K562 (cell line): ENCODE results near the gene EFCAB9. TPM values are rescaled to one million over a fixed set of nuclear protein-coding genes. Genes with fewer than 3 reads are reported as not detected.

Experiments
- BACH1 ChIP-seq: fragments of 200-800 bp; sonication (Bioruptor generic); IDR thresholded peaks from 2 replicates; pipeline ENCODE4 v1.6.1; 2016; ENCODE audit warnings: missing genetic modification characterization, missing compliant biosample characterization
- EP400 ChIP-seq: fragments of 450-650 bp; IDR thresholded peaks from 2 replicates; pipeline ENCODE4 v1.6.1; 2017; ENCODE audit warnings: antibody characterized with exemption, mild to moderate bottlenecking, moderate library complexity
- MBD2 ChIP-seq: sonication (generic); IDR thresholded peaks from 2 replicates; pipeline ENCODE4 v1.6.1; 2016; ENCODE audit warnings: low read depth, borderline replicate concordance
- MEF2D ChIP-seq: conservative IDR thresholded peaks from 2 replicates; pipeline ENCODE4 v1.6.1; 2016; ENCODE audit warnings: low read depth, missing genetic modification characterization, missing compliant biosample characterization
- ZBTB40 ChIP-seq, 2 experiments: fragments of 450-650 bp in 1 of 2; sonication (generic) in 1 of 2; formaldehyde crosslinking in 1 of 2; IDR thresholded peaks; 2 replicates each; pipeline versions ENCODE4 v1.7.1 to v1.9.0; 2016 to 2022; ENCODE audit warnings: inconsistent platforms in 1 of 2, mild to moderate bottlenecking in 1 of 2, missing genetic modification reagents in 1 of 2
- polyA plus RNA-seq, 8 experiments: library from polyadenylated mRNA; depleted of rRNA in 4 of 8; stranded (reverse) in 5 of 8; unstranded in 3 of 8; fragments of >200 nt; fragmentation: Nextera tagmentation in 2 of 8; fragmentation: Illumina TruSeq in 1 of 8; extraction: Ambion mirVana in 2 of 8; extraction: Trizol in 1 of 8; gene quantifications; 2 replicates each; pipeline versions ENCODE4 v1.2.1 to v1.2.3, GENCODE V29; 2011 to 2014; ENCODE audit warnings: inconsistent platforms in 1 of 8, missing spikeins in 1 of 8
- total RNA-seq, 7 experiments: library from RNA; depleted of rRNA in 6 of 7; stranded (reverse); fragments of >200 nt in 6 of 7; fragmentation: Illumina TruSeq in 2 of 7; extraction: Trizol in 2 of 7; gene quantifications; 2 replicates each; pipeline versions ENCODE4 v1.2.1 to v1.2.3, GENCODE V29; 2011 to 2021; ENCODE audit warnings: low replicate concordance in 1 of 7
- TF ChIP-seq, protein P1 (sequence below), 3 experiments: fragments of 200-800 bp in 1 of 3; fragments of 250-450 bp in 1 of 3; fragments of 450-650 bp in 1 of 3; sonication (Bioruptor Pico) in 1 of 3; sonication (Bioruptor generic) in 1 of 3; formaldehyde crosslinking in 1 of 3; IDR thresholded peaks; 2 replicates each; pipeline versions ENCODE4 v1.6.1 to v1.8.0; 2016 to 2022; ENCODE audit warnings: mild to moderate bottlenecking in 2 of 3, missing genetic modification characterization in 2 of 3, missing compliant biosample characterization in 1 of 3, moderate library complexity in 1 of 3
- TF ChIP-seq, protein P2 (sequence below): fragments of 450-650 bp; formaldehyde crosslinking; IDR thresholded peaks from 2 replicates; pipeline ENCODE4 v1.4.0; 2022; ENCODE audit warnings: missing genetic modification characterization
- TF ChIP-seq, protein P3 (sequence below): IDR thresholded peaks from 2 replicates; pipeline ENCODE4 v1.6.1; 2016; ENCODE audit warnings: missing genetic modification characterization, missing compliant biosample characterization
- TF ChIP-seq, protein P4 (sequence below): sonication (generic); formaldehyde crosslinking; IDR thresholded peaks from 2 replicates; pipeline ENCODE4 v1.8.0; 2022; ENCODE audit warnings: mild to moderate bottlenecking, missing genetic modification reagents

EFCAB9 gene
- total and polyA plus RNA-seq, 9 of the 15 experiments (the other 6 are each of a cell fraction or from before 2014, with no cell fraction given), result not detected

DNA sequence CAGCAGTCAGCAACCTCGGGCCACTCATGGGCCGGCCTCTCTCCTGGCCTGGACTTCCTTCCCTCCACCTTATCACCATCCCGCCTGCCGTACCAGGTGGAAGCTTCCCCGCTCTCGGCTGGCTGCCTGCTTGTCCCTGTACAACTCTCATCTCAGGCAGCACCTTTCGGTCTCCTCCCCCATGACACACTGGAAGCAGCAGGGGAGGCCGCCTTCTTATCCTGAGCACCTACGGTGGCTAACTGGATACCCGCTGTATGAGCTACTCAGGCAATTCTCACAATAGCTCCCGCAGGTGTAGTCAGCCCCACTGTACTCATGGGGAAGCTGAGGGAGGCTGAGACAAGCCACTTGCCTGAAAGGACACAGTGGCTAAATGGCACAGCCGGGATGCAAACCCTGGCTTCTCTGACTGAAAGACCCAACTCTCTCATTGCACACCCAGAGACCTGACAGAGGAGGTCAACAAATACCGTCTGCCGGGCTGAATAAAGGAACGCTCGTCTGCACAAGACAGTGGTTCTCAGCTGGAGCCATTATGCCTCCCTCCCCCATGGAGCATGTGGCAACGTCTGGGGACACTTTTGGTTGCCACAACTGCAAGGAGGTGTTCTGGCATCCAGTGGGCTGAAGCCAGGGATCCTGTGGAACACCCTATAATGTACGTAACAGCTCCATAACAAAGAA is 15.5 kb upstream of the EFCAB9 start (continued):
- TF ChIP-seq ZBTB40 (IDR thresholded peaks at IDR 0.05), result peak; percentile 76
- TF ChIP-seq ZBTB40 (CRISPR knock-in tag; IDR thresholded peaks at IDR 0.05), result no peak
- TF ChIP-seq, protein P1, sequence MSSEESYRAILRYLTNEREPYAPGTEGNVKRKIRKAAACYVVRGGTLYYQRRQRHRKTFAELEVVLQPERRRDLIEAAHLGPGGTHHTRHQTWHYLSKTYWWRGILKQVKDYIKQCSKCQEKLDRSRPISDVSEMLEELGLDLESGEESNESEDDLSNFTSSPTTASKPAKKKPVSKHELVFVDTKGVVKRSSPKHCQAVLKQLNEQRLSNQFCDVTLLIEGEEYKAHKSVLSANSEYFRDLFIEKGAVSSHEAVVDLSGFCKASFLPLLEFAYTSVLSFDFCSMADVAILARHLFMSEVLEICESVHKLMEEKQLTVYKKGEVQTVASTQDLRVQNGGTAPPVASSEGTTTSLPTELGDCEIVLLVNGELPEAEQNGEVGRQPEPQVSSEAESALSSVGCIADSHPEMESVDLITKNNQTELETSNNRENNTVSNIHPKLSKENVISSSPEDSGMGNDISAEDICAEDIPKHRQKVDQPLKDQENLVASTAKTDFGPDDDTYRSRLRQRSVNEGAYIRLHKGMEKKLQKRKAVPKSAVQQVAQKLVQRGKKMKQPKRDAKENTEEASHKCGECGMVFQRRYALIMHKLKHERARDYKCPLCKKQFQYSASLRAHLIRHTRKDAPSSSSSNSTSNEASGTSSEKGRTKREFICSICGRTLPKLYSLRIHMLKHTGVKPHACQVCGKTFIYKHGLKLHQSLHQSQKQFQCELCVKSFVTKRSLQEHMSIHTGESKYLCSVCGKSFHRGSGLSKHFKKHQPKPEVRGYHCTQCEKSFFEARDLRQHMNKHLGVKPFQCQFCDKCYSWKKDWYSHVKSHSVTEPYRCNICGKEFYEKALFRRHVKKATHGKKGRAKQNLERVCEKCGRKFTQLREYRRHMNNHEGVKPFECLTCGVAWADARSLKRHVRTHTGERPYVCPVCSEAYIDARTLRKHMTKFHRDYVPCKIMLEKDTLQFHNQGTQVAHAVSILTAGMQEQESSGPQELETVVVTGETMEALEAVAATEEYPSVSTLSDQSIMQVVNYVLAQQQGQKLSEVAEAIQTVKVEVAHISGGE (CRISPR knock-in tag; IDR thresholded peaks at IDR 0.05), result peak in 1 of 3 experiments; percentile 68; a peak in 2 of 6 replicates
- TF ChIP-seq, protein P2, sequence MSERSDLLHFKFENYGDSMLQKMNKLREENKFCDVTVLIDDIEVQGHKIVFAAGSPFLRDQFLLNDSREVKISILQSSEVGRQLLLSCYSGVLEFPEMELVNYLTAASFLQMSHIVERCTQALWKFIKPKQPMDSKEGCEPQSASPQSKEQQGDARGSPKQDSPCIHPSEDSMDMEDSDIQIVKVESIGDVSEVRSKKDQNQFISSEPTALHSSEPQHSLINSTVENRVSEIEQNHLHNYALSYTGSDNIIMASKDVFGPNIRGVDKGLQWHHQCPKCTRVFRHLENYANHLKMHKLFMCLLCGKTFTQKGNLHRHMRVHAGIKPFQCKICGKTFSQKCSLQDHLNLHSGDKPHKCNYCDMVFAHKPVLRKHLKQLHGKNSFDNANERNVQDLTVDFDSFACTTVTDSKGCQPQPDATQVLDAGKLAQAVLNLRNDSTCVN (CRISPR knock-in tag), result no peak
- no peak for TF ChIP-seq MBD2
- no peak for TF ChIP-seq MEF2D (tag)
- TF ChIP-seq, protein P3, sequence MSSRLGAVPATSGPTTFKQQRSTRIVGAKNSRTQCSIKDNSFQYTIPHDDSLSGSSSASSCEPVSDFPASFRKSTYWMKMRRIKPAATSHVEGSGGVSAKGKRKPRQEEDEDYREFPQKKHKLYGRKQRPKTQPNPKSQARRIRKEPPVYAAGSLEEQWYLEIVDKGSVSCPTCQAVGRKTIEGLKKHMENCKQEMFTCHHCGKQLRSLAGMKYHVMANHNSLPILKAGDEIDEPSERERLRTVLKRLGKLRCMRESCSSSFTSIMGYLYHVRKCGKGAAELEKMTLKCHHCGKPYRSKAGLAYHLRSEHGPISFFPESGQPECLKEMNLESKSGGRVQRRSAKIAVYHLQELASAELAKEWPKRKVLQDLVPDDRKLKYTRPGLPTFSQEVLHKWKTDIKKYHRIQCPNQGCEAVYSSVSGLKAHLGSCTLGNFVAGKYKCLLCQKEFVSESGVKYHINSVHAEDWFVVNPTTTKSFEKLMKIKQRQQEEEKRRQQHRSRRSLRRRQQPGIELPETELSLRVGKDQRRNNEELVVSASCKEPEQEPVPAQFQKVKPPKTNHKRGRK (tag), result no peak
- no peak for TF ChIP-seq EP400
- TF ChIP-seq, protein P4, sequence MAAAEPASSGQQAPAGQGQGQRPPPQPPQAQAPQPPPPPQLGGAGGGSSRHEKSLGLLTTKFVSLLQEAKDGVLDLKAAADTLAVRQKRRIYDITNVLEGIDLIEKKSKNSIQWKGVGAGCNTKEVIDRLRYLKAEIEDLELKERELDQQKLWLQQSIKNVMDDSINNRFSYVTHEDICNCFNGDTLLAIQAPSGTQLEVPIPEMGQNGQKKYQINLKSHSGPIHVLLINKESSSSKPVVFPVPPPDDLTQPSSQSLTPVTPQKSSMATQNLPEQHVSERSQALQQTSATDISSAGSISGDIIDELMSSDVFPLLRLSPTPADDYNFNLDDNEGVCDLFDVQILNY (CRISPR knock-in tag), result no peak
- TF ChIP-seq BACH1 (tag), result no peak
